HEK293 (cell line): ENCODE measurements around the gene GAK.
A peak's percentile ranks its signal among the peaks of the same experiment; 100 is the strongest.

Experiments used
- CTCF ChIA-PET: fragments of 350-600 bp; formaldehyde crosslinking; extraction: SDS; loops from one replicate; lab custom pipeline; 2021; ENCODE audit warnings: antibody characterized with exemption; lab: Yijun Ruan, JAX
- POLR2A ChIA-PET: fragments of 300-600 bp; formaldehyde crosslinking; extraction: SDS; loops from one replicate; lab custom pipeline; 2020; ENCODE audit warnings: antibody characterized with exemption, inconsistent platforms; lab: Yijun Ruan, JAX
- H3K27ac ChIP-seq: fragments of 200-500 bp; sonication (Bioruptor generic); 2 replicates; pipeline ENCODE4 v1.5.1; 2014; ENCODE audit warnings: low read depth, low read length, control low read depth, inconsistent platforms; ENCODE audit errors: extremely low read depth
- H3K36me3 ChIP-seq, 2 experiments: fragments of 200-500 bp in 1 of 2; sonication (Bioruptor generic) in 1 of 2; 1 replicate in 1 of 2; 2 replicates in 1 of 2; pipeline ENCODE4 v1.5.1; 2014 to 2017; ENCODE audit warnings: inconsistent platforms in 2 of 2, low read length in 2 of 2; ENCODE audit not compliant: control insufficient read depth in 2 of 2, insufficient read depth in 1 of 2
- H3K4me1 ChIP-seq: fragments of 200-500 bp; sonication (Bioruptor generic); 2 replicates; pipeline ENCODE4 v1.5.1; 2014; ENCODE audit warnings: mild to moderate bottlenecking, low read length, inconsistent platforms; ENCODE audit not compliant: control insufficient read depth, insufficient read depth
- H3K4me3 ChIP-seq: 2 replicates; pipeline ENCODE4 v1.5.1; 2011; ENCODE audit warnings: low read depth, mild to moderate bottlenecking, control low read depth, low read length, moderate library complexity
- H3K9me3 ChIP-seq: fragments of 200-500 bp; sonication (Bioruptor generic); 2 replicates; pipeline ENCODE4 v1.5.1; 2014; ENCODE audit warnings: low read depth, low read length, inconsistent platforms; ENCODE audit not compliant: control insufficient read depth, insufficient read depth
- ATF2 ChIP-seq: fragments of 450-650 bp; formaldehyde crosslinking; IDR thresholded peaks from 2 replicates; pipeline ENCODE4 v1.5.1; 2016; ENCODE audit warnings: missing biosample characterization, missing genetic modification characterization, low read depth
- GLIS1 ChIP-seq: fragments of 450-650 bp; formaldehyde crosslinking; IDR thresholded peaks from 2 replicates; pipeline ENCODE4 v1.5.1; 2016; ENCODE audit warnings: missing biosample characterization, missing genetic modification characterization
- PRDM2 ChIP-seq: fragments of 450-650 bp; formaldehyde crosslinking; IDR thresholded peaks from 2 replicates; pipeline ENCODE4 v1.5.1; 2016; ENCODE audit warnings: missing biosample characterization, missing genetic modification characterization, borderline replicate concordance
- ZBTB8A ChIP-seq: fragments of 450-650 bp; formaldehyde crosslinking; IDR thresholded peaks from 2 replicates; pipeline ENCODE4 v1.5.1; 2016; ENCODE audit warnings: missing biosample characterization, missing genetic modification characterization
- ZEB2 ChIP-seq: fragments of 450-650 bp; formaldehyde crosslinking; IDR thresholded peaks from 2 replicates; pipeline ENCODE4 v1.5.1; 2016; ENCODE audit warnings: missing biosample characterization, missing genetic modification characterization
- ZNF121 ChIP-seq: fragments of 450-650 bp; formaldehyde crosslinking; IDR thresholded peaks from 2 replicates; pipeline ENCODE4 v1.5.1; 2016; ENCODE audit warnings: missing biosample characterization, missing genetic modification characterization
- ZNF174 ChIP-seq: fragments of 450-650 bp; formaldehyde crosslinking; IDR thresholded peaks from 2 replicates; pipeline ENCODE4 v1.5.0; 2017; ENCODE audit warnings: missing biosample characterization, mild to moderate bottlenecking, missing genetic modification characterization
- ZNF2 ChIP-seq: fragments of 450-650 bp; formaldehyde crosslinking; IDR thresholded peaks from 2 replicates; pipeline ENCODE4 v1.5.1; 2016; ENCODE audit warnings: missing biosample characterization, missing genetic modification characterization
- ZNF24 ChIP-seq: fragments of 450-650 bp; formaldehyde crosslinking; IDR thresholded peaks from 2 replicates; pipeline ENCODE4 v1.5.1; 2016; ENCODE audit warnings: missing biosample characterization, missing genetic modification characterization
- ZNF341 ChIP-seq: fragments of 450-650 bp; formaldehyde crosslinking; IDR thresholded peaks from 2 replicates; pipeline ENCODE4; 2016; ENCODE audit warnings: low read depth, missing biosample characterization, missing genetic modification characterization
- ZNF548 ChIP-seq: fragments of 450-650 bp; formaldehyde crosslinking; IDR thresholded peaks from 2 replicates; pipeline ENCODE4 v1.5.1; 2016; ENCODE audit warnings: missing biosample characterization, missing genetic modification characterization
- ZNF560 ChIP-seq: fragments of 450-650 bp; formaldehyde crosslinking; IDR thresholded peaks from 2 replicates; pipeline ENCODE4 v1.5.1; 2017; ENCODE audit warnings: missing biosample characterization, missing genetic modification characterization, borderline replicate concordance
- ZNF621 ChIP-seq: fragments of 450-650 bp; formaldehyde crosslinking; IDR thresholded peaks from 2 replicates; pipeline ENCODE4 v1.5.1; 2017; ENCODE audit warnings: missing biosample characterization, missing genetic modification characterization
- ZNF707 ChIP-seq: fragments of 450-650 bp; formaldehyde crosslinking; IDR thresholded peaks from 2 replicates; pipeline ENCODE4 v1.5.1; 2016; ENCODE audit warnings: missing biosample characterization, missing genetic modification characterization
- ZNF777 ChIP-seq: fragments of 450-650 bp; formaldehyde crosslinking; IDR thresholded peaks from 2 replicates; pipeline ENCODE4 v1.5.1; 2017; ENCODE audit warnings: missing biosample characterization, missing genetic modification characterization, borderline replicate concordance
- ZNF830 ChIP-seq: fragments of 450-650 bp; IDR thresholded peaks from 2 replicates; pipeline ENCODE4 v1.5.0; 2018; ENCODE audit warnings: missing biosample characterization, missing genetic modification characterization, low read depth, mild to moderate bottlenecking, moderate library complexity
- ZSCAN30 ChIP-seq: fragments of 450-650 bp; IDR thresholded peaks from 2 replicates; pipeline ENCODE4 v1.5.1; 2018; ENCODE audit warnings: missing biosample characterization, mild to moderate bottlenecking, missing genetic modification characterization, moderate library complexity
- TF ChIP-seq, protein P1 (sequence below): fragments of 450-650 bp; formaldehyde crosslinking; IDR thresholded peaks from 2 replicates; pipeline ENCODE4 v1.5.1; 2016; ENCODE audit warnings: missing biosample characterization, missing genetic modification characterization

GAK gene

DNA sequence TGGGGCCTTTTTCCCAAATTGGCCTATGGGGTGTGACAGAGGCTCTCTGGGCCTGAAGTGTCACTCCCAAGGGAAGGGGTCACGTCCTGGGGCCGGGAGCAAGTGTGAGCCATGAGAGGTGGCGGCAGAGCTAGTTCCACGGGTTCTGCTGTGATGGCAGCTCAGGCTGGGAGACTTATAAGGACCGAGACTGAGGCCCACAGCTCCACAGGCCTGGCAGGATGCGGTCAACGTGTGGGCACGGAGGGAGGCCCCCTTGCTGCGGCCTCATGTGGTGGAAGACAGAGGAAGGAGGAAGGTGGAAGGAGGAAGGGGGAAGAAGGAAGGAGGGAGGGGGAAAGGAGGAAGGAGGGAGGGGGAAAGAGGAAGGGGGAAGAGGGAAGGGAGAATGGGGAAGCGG lies 99.0 kb downstream of the GAK start (continued):
- TF ChIP-seq ZNF777 (tag by site-specific recombination) (no peak), ZNF24 (tag by site-specific recombination) (no peak), PRDM2 (tag by site-specific recombination) (no peak), GLIS1 (tag by site-specific recombination) (no peak), ZSCAN30 (tag by site-specific recombination) (no peak), ZNF341 (tag by site-specific recombination) (no peak), ZNF174 (no peak), ZNF121 (tag by site-specific recombination) (no peak), ZNF830 (tag by site-specific recombination) (no peak)
- TF ChIP-seq, protein P1, sequence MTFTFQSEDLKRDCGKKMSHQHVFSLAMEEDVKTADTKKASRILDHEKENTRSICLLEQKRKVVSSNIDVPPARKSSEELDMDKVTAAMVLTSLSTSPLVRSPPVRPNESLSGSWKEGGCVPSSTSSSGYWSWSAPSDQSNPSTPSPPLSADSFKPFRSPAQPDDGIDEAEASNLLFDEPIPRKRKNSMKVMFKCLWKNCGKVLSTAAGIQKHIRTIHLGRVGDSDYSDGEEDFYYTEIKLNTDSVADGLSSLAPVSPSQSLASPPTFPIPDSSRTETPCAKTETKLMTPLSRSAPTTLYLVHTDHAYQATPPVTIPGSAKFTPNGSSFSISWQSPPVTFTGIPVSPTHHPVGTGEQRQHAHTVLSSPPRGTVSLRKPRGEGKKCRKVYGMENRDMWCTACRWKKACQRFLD (tag by site-specific recombination) = no peak

GRCh38 chr4:832536-832935 lies 99.6 kb downstream of the GAK start:
- H3K9me3 ChIP-seq = no peaks in the 10 kb centered on the region
- H3K4me3 ChIP-seq = no peak overlapping the region
- no peaks in the 10 kb centered on the region for H3K4me1 ChIP-seq
- no peaks in the 10 kb centered on the region for H3K36me3 ChIP-seq
- CTCF ChIA-PET = no interaction called here
- no peak overlapping the region for H3K27ac ChIP-seq
- POLR2A ChIA-PET = no interaction called here
- TF ChIP-seq ZNF707 = no peak
- peak; percentile 47 for TF ChIP-seq ZBTB8A (tag by site-specific recombination)

- TF ChIP-seq ZNF560 (tag by site-specific recombination) (no peak), ZNF2 (no peak), ZNF548 (no peak), ZNF621 (tag by site-specific recombination) (no peak), ZEB2 (no peak), ATF2 (tag by site-specific recombination) (no peak), ZSCAN30 (tag by site-specific recombination) (no peak)
- Histone ChIP-seq H3K4me3 (no peak overlapping the region), H3K27ac (no peak overlapping the region), H3K9me3 (no peaks in the 10 kb centered on the region), H3K36me3 (no peaks in the 10 kb centered on the region), H3K4me1 (no peaks in the 10 kb centered on the region)
- ChIA-PET CTCF (no interaction called here), POLR2A (no interaction called here)
Measured at GRCh38 chr4:832108-832507, 100.0 kb downstream of the GAK start.
